K562 (cell line): ENCODE results near the gene ST3GAL5. TPM values are rescaled to one million over a fixed set of nuclear protein-coding genes. Genes with fewer than 3 reads are reported as not detected.

Source experiments
- BHLHE40 ChIP-seq: IDR thresholded peaks from 2 replicates; pipeline ENCODE4 v1.6.1; 2011; ENCODE audit warnings: low read length, improper control_type of control experiment
- CREM ChIP-seq: IDR thresholded peaks from 2 replicates; pipeline ENCODE4 v1.6.1; 2014; ENCODE audit warnings: antibody characterized with exemption, low read depth
- CSDE1 ChIP-seq, 2 experiments: fragments of 450-650 bp; IDR thresholded peaks; 2 replicates each; pipeline ENCODE4 v1.6.1; 2016; ENCODE audit warnings: mild to moderate bottlenecking in 1 of 2
- CTCF ChIP-seq, 3 experiments: IDR thresholded peaks in 2 of 3; conservative IDR thresholded peaks in 1 of 3; 2 replicates each; pipeline ENCODE4 v1.5.1; 2011 to 2012; ENCODE audit warnings: low read length in 3 of 3, mild to moderate bottlenecking in 3 of 3, control low read depth in 2 of 3, improper control_type of control experiment in 1 of 3, inconsistent platforms in 1 of 3, low read depth in 1 of 3, mixed read lengths in 1 of 3, moderate library complexity in 1 of 3; ENCODE audit not compliant: insufficient read depth in 2 of 3
- CTCFL ChIP-seq: IDR thresholded peaks from 2 replicates; pipeline ENCODE4 v1.6.1; 2011; ENCODE audit warnings: borderline replicate concordance, low read depth, mild to moderate bottlenecking, moderate library complexity, low read length; ENCODE audit not compliant: insufficient read depth, poor library complexity, severe bottlenecking
- JUNB ChIP-seq: fragments of 450-650 bp; formaldehyde crosslinking; conservative IDR thresholded peaks from 2 replicates; pipeline ENCODE4 v1.4.0; 2020; ENCODE audit warnings: mild to moderate bottlenecking
- LEF1 ChIP-seq: fragments of 450-650 bp; IDR thresholded peaks from 2 replicates; pipeline ENCODE4 v1.6.1; 2016; ENCODE audit warnings: mild to moderate bottlenecking
- NFIC ChIP-seq: fragments of 450-650 bp; IDR thresholded peaks from 2 replicates; pipeline ENCODE4 v1.6.1; 2017; ENCODE audit warnings: mild to moderate bottlenecking, inconsistent platforms
- RAD21 ChIP-seq, 2 experiments: fragments of 250-450 bp in 1 of 2; fragments of 450-650 bp in 1 of 2; sonication (Bioruptor Pico) in 1 of 2; formaldehyde crosslinking in 1 of 2; IDR thresholded peaks in 1 of 2; conservative IDR thresholded peaks in 1 of 2; 2 replicates each; pipeline versions ENCODE4 v1.4.0 to v1.8.0; 2020 to 2022; ENCODE audit warnings: mild to moderate bottlenecking in 2 of 2, moderate library complexity in 1 of 2
- SMC3 ChIP-seq: conservative IDR thresholded peaks from 2 replicates; pipeline ENCODE4 v1.6.1; 2011; ENCODE audit warnings: low read depth, low read length, improper control_type of control experiment; ENCODE audit not compliant: insufficient read depth
- TFAP4 ChIP-seq: sonication (generic); formaldehyde crosslinking; IDR thresholded peaks from 2 replicates; pipeline ENCODE4 v1.8.0; 2022; ENCODE audit warnings: missing genetic modification reagents, mild to moderate bottlenecking, moderate library complexity, borderline replicate concordance
- TRIM25 ChIP-seq: fragments of 450-650 bp; IDR thresholded peaks from 2 replicates; pipeline ENCODE4 v1.7.0; 2016; ENCODE audit warnings: borderline replicate concordance
- USF1 ChIP-seq: sonication (generic); formaldehyde crosslinking; IDR thresholded peaks from 2 replicates; pipeline ENCODE4 v1.9.0; 2022; ENCODE audit warnings: mild to moderate bottlenecking, missing genetic modification reagents
- ZNF263 ChIP-seq: sonication (generic); formaldehyde crosslinking; IDR thresholded peaks from 2 replicates; pipeline ENCODE4 v1.8.0; 2022; ENCODE audit warnings: mild to moderate bottlenecking, missing genetic modification reagents, borderline replicate concordance
- ZNF444 ChIP-seq: fragments of 250-450 bp; sonication (Bioruptor Pico); IDR thresholded peaks from 2 replicates; pipeline ENCODE4 v1.4.0; 2020; ENCODE audit warnings: mild to moderate bottlenecking, moderate library complexity
- polyA plus RNA-seq, 8 experiments: library from polyadenylated mRNA; depleted of rRNA in 4 of 8; stranded (reverse) in 5 of 8; unstranded in 3 of 8; fragments of >200 nt; fragmentation: Nextera tagmentation in 2 of 8; fragmentation: Illumina TruSeq in 1 of 8; extraction: Ambion mirVana in 2 of 8; extraction: Trizol in 1 of 8; gene quantifications; 2 replicates each; pipeline versions ENCODE4 v1.2.1 to v1.2.3, GENCODE V29; 2011 to 2014; ENCODE audit warnings: inconsistent platforms in 1 of 8, missing spikeins in 1 of 8
- total RNA-seq, 7 experiments: library from RNA; depleted of rRNA in 6 of 7; stranded (reverse); fragments of >200 nt in 6 of 7; fragmentation: Illumina TruSeq in 2 of 7; extraction: Trizol in 2 of 7; gene quantifications; 2 replicates each; pipeline versions ENCODE4 v1.2.1 to v1.2.3, GENCODE V29; 2011 to 2021; ENCODE audit warnings: low replicate concordance in 1 of 7

ST3GAL5 gene
- total and polyA plus RNA-seq, 9 of the 15 experiments (the other 6 are each of a cell fraction or from before 2014, with no cell fraction given) = 1.6 to 10.0 (median 4.2) TPM

GRCh38 chr2:85813982-85814801 is 74.6 kb downstream of the ST3GAL5 start (continued):
- TF ChIP-seq CSDE1 (IDR thresholded peaks at IDR 0.05) = no peak
- TF ChIP-seq TRIM25 = no peak
- peak; percentile 90 to 95 (median 93) for TF ChIP-seq CTCF (IDR thresholded peaks at IDR 0.05 in 2 of 3, conservative IDR thresholded peaks at IDR 0.05 in 1 of 3; ENCODE audit: insufficient read depth in 2 of 3, low read depth in 1 of 3, low read length in 3 of 3)
- TF ChIP-seq CREM = peak; percentile 50; the same call in 1 of the 2 replicates
- TF ChIP-seq LEF1 = no peak
- no peak for TF ChIP-seq BHLHE40
- TF ChIP-seq RAD21 (CRISPR knock-in tag; conservative IDR thresholded peaks at IDR 0.05 in 1 of 2, IDR thresholded peaks at IDR 0.05 in 1 of 2) = peak; percentile 86 to 95
- no peak for TF ChIP-seq JUNB (CRISPR knock-in tag)
- peak; percentile 6 for TF ChIP-seq CTCFL
- TF ChIP-seq ZNF444 (CRISPR knock-in tag) = no peak
- peak; percentile 46; the same call in 1 of the 2 replicates for TF ChIP-seq ZNF263 (CRISPR knock-in tag)
- peak; percentile 76; the same call in 1 of the 2 replicates for TF ChIP-seq TFAP4 (CRISPR knock-in tag)
- peak; percentile 98 for TF ChIP-seq SMC3
- no peak for TF ChIP-seq USF1 (CRISPR knock-in tag)
- TF ChIP-seq NFIC = peak; percentile 50
